ENCODE measurements around the gene CEMIP. TPM values are rescaled to one million over a fixed set of nuclear protein-coding genes. Genes with fewer than 3 reads are reported as not detected.

Gene CEMIP
- total RNA-seq, 1 experiment from 2014 or later: 3.5 TPM

- TF ChIP-seq REST (IDR thresholded peaks at IDR 0.05; ENCODE audit: low read depth): no peak
Measured at GRCh38 chr15:80854104-80854503, 74.9 kb downstream of the CEMIP start (continued).

- ChIA-PET CTCF (no interaction called here), POLR2A (no interaction called here), RAD21 (ENCODE audit: low non-redundant PET in 1 of 2, low total read pairs in 2 of 2, uncharacterized antibody in 2 of 2, unreplicated experiment in 2 of 2) (no interaction called here)
- no peaks in the 10 kb centered on the region for H3K27me3 ChIP-seq (ENCODE audit: insufficient read depth, low read length)
- peaks cover 60 to 69% of the 10 kb centered on the region in 2 experiments for H3K4me1 ChIP-seq (ENCODE audit: control insufficient read depth in 1 of 2, insufficient read depth in 2 of 2, low read length in 2 of 2)
- TF ChIP-seq EGR1 (IDR thresholded peaks at IDR 0.05; ENCODE audit: low read depth) (no peak), ZNF274 (IDR thresholded peaks at IDR 0.05; ENCODE audit: low read depth, low read length) (no peak), POLR2AphosphoS5 (IDR thresholded peaks at IDR 0.05; ENCODE audit: low read depth, low read length) (no peak), MAX (IDR thresholded peaks at IDR 0.05) (no peak), ZFX (IDR thresholded peaks at IDR 0.05) (no peak), EZH2phosphoT487 (IDR thresholded peaks at IDR 0.05; ENCODE audit: borderline replicate concordance) (no peak), SRF (IDR thresholded peaks at IDR 0.05; ENCODE audit: low read depth) (no peak), EZH2 (IDR thresholded peaks at IDR 0.05) (no peak), SIN3A (IDR thresholded peaks at IDR 0.05; ENCODE audit: low read depth) (no peak)
- no peaks in the 10 kb centered on the region for H4K20me1 ChIP-seq (ENCODE audit: insufficient read depth)
- ATAC-seq (no peak), DNase-seq (ENCODE audit: low read depth, low spot score) (no peak)
- intact Hi-C loops (cut with micrococcal nuclease): no loop called here
- BruUV-seq (replicated peaks): no TSS peak
- H3K9me2 ChIP-seq (ENCODE audit: insufficient read depth): no peaks in the 10 kb centered on the region
- no peak overlapping the region for H2AFZ ChIP-seq (ENCODE audit: low read depth, low read length, poor library complexity, severe bottlenecking)
- H3K9me3 ChIP-seq (ENCODE audit: control insufficient read depth in 1 of 2, insufficient read depth in 1 of 2, low read depth in 1 of 2, low read length in 2 of 2): no peaks in the 10 kb centered on the region
- H3K4me3 ChIP-seq (replicated peaks in 1 of 2; ENCODE audit: low read depth in 1 of 2, low read length in 2 of 2): no peak overlapping the region
- H3K36me3 ChIP-seq (ENCODE audit: control insufficient read depth in 1 of 2, insufficient read depth in 2 of 2, low read length in 2 of 2): no peaks in the 10 kb centered on the region
- H3K27ac ChIP-seq (ENCODE audit: low read depth, low read length): no peak overlapping the region
- H3K9ac ChIP-seq (ENCODE audit: low read length): no peak overlapping the region
- H3K79me2 ChIP-seq (ENCODE audit: insufficient read depth, low read length): no peaks in the 10 kb centered on the region
- H3K4me2 ChIP-seq (ENCODE audit: low read length): no peak overlapping the region
Measured at GRCh38 chr15:80855206-80855605, 76.0 kb downstream of the CEMIP start.

Measured in HCT116 (cell line).